Fibroblast of skin of right quadriceps (primary cell): ENCODE results near the gene DEK.

Experiments
- DNase-seq: peaks from one replicate; pipeline ENCODE4 v3.0.0-alpha.2; 2013

DEK gene

GRCh38 chr6:18264923-18265377, 620 bp upstream of the DEK start:
- DNase-seq, result no peak

GRCh38 chr6:18263418-18264218, 712 bp downstream of the DEK start:
- peak; percentile 14 for DNase-seq

DNA sequence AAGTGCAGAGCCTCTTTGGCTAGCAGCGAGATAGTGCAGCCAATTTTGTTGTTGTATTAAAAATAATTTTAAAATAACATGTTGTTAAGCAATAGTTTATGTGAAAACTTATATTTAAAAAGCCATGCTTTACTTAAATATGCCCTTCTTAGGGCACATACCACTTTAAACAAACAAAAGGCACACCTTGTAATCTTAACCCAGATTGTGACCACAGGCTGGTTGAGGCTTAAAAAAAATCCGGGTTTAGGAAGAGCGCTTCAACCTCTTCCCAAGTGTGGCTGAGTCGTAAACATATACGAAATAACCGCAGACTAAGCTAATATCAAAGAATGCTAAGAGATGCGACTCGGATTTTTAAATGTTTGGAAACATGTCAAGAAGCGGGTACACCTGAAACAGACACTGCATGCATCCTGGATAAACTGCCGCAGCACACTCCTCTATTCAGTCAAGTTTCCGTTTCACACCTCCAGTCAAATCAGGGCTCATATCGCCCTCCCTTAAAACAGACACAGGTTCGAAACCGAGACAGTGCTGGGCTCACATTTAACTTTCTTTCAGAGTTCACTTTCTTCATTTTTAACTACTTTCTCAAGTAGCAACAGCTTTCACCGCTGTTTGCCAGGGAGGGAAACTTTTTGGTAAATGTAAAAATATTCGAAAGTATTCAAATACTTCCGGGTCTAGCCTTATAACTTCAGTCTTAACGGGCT, 1.5 kb downstream of the DEK start:
- DNase-seq, result peak; percentile 21

GRCh38 chr6:18261877-18262276, 2.5 kb downstream of the DEK start:
- DNase-seq, result no peak

- peak; percentile 36 for DNase-seq
Observed at GRCh38 chr6:18260448-18261106, 3.8 kb downstream of the DEK start.

DNA sequence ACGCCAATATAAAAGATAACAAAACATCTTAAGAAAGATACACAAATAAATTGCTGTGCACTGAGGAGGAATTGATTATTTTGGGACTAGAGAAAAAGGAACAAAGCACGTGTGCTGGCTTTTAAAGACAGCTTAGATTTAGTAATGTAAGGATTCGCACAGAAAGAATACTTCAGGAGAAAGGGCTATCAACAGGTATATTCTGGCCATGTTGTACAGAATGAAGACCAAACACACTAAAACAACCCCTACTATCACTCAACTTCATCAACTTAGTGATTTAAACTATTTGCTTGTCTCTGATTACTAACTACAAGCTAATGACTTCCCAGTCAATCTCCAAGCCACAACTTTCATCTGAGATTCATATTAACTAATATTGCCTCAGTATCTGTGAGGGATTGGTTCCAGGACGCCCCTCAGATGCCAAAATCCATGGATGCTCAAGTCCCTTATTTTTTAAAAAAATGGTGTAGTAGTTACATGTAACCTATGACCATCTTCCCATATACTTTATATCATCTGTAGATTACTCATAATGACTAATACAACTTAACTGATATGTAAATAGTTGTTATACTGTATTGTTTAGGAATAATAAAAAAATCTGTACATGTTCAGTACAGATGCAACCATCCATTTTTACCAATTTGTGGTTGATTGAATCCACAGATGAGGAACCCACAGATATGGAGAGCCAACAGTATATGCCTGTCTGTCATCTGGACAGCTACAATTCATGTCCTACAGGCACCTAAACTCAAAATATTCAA, 4.5 kb downstream of the DEK start:
- peak; percentile 11 for DNase-seq

- no peak for DNase-seq
Observed at GRCh38 chr6:18254793-18255192, 9.5 kb downstream of the DEK start.

GRCh38 chr6:18253635-18254034, 10.7 kb downstream of the DEK start:
- DNase-seq, result no peak

GRCh38 chr6:18249271-18249670, 15.1 kb downstream of the DEK start:
- no peak for DNase-seq

DNA sequence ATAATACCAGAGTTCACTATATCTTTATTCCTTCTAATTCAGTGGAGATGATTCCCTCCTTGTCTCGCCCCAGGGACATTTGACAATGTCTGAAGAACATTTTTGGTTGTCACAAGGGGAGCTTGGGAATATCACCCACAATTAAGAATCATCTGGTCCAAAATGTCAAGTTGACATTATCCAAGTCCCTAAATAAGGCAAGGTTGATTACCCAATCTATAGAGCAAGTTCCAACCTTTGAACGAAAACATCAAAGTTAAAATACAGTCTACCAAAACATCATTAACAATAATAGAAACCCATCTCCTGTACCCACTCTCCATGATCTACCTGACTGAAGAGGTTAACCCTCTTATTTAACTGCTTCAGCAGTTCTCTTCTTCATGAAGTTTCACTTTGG, 15.6 kb downstream of the DEK start:
- no peak for DNase-seq

GRCh38 chr6:18247002-18247401, 17.3 kb downstream of the DEK start:
- DNase-seq, result no peak

GRCh38 chr6:18246205-18246604, 18.1 kb downstream of the DEK start:
- DNase-seq, result no peak

DNA sequence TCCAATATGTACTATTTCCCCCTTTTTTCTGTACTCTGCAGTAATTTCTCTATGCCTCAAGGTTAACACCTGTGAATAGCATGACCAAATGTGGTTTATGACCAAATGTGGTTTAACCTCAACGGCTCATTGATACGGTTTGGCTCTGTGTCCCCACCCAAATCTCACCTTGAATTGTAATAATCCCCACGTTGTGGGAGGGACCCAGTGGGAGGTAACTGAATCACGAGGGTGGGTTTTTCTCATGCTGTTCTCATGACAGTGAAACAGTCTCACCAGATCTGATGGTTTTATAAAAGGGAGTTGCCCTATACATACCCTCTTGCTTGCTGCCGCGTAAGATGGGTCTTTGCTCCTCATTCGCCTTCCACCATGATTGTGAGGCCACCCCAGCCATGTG, 18.7 kb downstream of the DEK start:
- DNase-seq, result no peak

- DNase-seq, result no peak
Observed at GRCh38 chr6:18245079-18245478, 19.3 kb downstream of the DEK start.

- no peak for DNase-seq
Observed at GRCh38 chr6:18244251-18244650, 20.1 kb downstream of the DEK start.

DNA sequence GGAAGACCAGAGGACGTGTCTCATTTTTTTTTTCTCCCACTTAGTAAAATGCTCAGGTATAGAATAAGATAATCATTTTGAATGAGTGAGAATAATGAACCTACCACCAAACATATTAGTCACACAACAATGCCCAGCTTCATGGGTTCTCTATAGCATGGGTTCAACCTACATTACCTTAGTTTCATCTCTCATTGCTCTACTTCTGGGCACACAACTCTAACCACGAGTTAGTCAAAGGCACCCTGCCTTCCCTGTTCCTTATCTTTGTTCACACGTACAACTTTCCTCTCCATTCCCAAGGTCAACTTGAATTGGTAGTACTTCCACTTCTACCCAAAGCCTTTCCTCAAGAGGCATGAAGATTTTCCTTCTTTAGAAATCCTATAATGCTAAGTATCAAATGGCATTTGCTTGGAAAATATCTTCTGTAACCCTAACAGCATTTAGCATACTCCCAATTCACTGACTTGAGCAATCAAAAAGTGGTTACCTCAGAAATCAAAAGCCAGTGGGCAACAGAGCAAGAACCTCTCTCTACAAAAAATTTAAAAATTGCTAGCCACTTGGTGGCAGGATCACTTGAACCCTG, 20.9 kb downstream of the DEK start:
- no peak for DNase-seq

DNA sequence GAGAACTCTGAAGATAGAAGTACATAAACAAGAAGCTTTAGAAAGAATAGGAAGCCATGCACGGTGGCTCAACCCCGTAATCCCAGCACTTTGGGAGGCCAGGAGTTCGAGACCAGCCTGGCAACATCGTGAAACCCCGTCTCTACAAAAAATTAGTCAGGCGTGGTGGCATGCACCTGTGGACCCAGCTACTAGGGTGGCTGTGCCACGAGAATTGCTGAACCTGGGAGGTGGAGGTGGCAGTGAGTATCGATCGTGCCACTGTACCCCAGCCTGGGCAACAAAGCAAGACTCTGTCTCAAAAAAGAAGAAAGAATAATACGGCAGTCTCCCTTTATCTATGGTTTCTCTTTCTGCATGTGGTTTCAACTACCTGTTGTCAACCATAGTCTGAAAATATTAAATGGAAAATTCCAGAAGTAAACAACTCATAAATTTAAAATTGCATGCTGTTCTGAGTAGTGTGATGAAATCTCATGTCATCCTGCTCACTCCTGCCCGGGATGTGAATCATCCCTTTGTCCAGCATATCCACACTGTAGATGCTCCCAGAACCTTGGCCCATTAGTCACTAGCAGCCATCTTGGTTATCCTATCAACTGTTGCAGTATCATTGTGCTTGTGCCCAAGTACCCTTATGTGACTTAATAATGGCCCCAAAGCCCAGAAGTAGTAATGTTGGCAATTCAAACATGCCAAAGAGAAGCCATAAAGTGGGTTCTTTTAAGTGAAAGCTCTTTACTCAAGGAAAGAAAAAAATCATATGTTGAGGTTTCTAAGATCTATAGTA, 22.1 kb downstream of the DEK start:
- DNase-seq, result peak; percentile 90

- peak; percentile 27 for DNase-seq
Observed at GRCh38 chr6:18241208-18242038, 22.9 kb downstream of the DEK start.

GRCh38 chr6:18240230-18240629, 24.1 kb downstream of the DEK start:
- no peak for DNase-seq

DNA sequence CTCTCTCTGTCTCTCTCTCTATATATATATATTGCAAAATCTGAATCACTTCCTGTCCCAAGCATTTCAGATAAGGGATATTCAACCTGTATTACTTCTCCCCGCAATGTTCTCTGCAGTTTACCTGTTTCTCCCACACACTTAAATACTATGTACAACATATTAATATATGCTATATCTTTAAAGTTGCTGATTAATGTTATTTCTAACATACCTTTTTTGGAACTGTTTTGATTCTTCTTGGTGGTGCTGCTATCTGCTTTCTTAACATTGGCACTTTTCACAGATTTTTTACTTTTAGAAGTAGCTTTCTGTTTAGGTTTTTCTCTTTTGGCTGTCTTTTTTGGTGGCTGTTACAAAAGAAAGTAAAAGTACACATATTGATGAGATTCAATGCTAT, 27.2 kb downstream of the DEK start:
- DNase-seq, result no peak

GRCh38 chr6:18235524-18235923, 28.8 kb downstream of the DEK start:
- DNase-seq, result no peak
